Fibroblast of pulmonary artery (primary cell): ENCODE data around the gene BNC2.
A peak's percentile ranks its signal among the peaks of the same experiment; 100 is the strongest.

Source experiments
- DNase-seq: peaks from one replicate; pipeline ENCODE4 v3.0.0-alpha.2; 2010; ENCODE audit warnings: low read depth
- H3K4me3 ChIP-seq: replicated peaks from 2 replicates; pipeline ENCODE4 v1.5.1; 2011; ENCODE audit warnings: low read depth, mild to moderate bottlenecking, control low read depth, low read length, moderate library complexity
- CTCF ChIP-seq: IDR thresholded peaks from 2 replicates; pipeline ENCODE4 v1.5.1; 2011; ENCODE audit warnings: mild to moderate bottlenecking, control low read depth, low read length, inconsistent platforms; ENCODE audit errors: missing control alignments

BNC2 gene

GRCh38 chr9:16436545-16436944 lies 433.9 kb downstream of the BNC2 start:
- TF ChIP-seq CTCF: no peak
- DNase-seq: no peak

GRCh38 chr9:16434526-16434925 lies 435.9 kb downstream of the BNC2 start:
- H3K4me3 ChIP-seq: no peak overlapping the region
- TF ChIP-seq CTCF: no peak
- DNase-seq: peak; percentile 25

More at GRCh38 chr9:16436545-16436944, 433.9 kb downstream of the BNC2 start:
- no peak overlapping the region for H3K4me3 ChIP-seq

- no peak for TF ChIP-seq CTCF
- DNase-seq: no peak
- H3K4me3 ChIP-seq: no peak overlapping the region
These were observed 437.0 kb downstream of the BNC2 start for GRCh38 chr9:16433494-16433893.

GRCh38 chr9:16431666-16432392 lies 438.6 kb downstream of the BNC2 start:
- no peak for DNase-seq
- no peak overlapping the region for H3K4me3 ChIP-seq
- no peak for TF ChIP-seq CTCF

- H3K4me3 ChIP-seq: no peak overlapping the region
- DNase-seq: no peak
- TF ChIP-seq CTCF: no peak
These were observed 440.8 kb downstream of the BNC2 start for GRCh38 chr9:16429671-16430070.

GRCh38 chr9:16427873-16428427 lies 442.5 kb downstream of the BNC2 start:
- no peak for TF ChIP-seq CTCF
- H3K4me3 ChIP-seq: no peak overlapping the region
- DNase-seq: no peak

- H3K4me3 ChIP-seq: no peak overlapping the region
- DNase-seq: no peak
- TF ChIP-seq CTCF: no peak
These were observed 443.8 kb downstream of the BNC2 start for GRCh38 chr9:16426716-16427115.
